HepG2 (cell line): ENCODE data around the gene POFUT1. TPM values are rescaled to one million over a fixed set of nuclear protein-coding genes. Genes with fewer than 3 reads are reported as not detected.

Source experiments
- CC2D1A ChIP-seq: sonication (generic); formaldehyde crosslinking; IDR thresholded peaks from 2 replicates; pipeline ENCODE4 v1.8.1; 2023; ENCODE audit warnings: mild to moderate bottlenecking, missing genetic modification reagents
- KDM6A ChIP-seq: IDR thresholded peaks from 2 replicates; pipeline ENCODE4 v1.6.1; 2016; ENCODE audit warnings: low read depth
- PLRG1 ChIP-seq: fragments of 450-650 bp; conservative IDR thresholded peaks from 2 replicates; pipeline ENCODE4 v1.6.1; 2016
- SP140L ChIP-seq: sonication (generic); formaldehyde crosslinking; IDR thresholded peaks from 2 replicates; pipeline ENCODE4 v1.4.0; 2020; ENCODE audit warnings: missing genetic modification reagents, borderline replicate concordance
- TARDBP ChIP-seq: sonication (generic); formaldehyde crosslinking; IDR thresholded peaks from 2 replicates; pipeline ENCODE4 v1.8.0; 2022; ENCODE audit warnings: mild to moderate bottlenecking, missing genetic modification reagents
- THYN1 ChIP-seq: sonication (generic); formaldehyde crosslinking; IDR thresholded peaks from 2 replicates; pipeline ENCODE4 v1.8.1; 2023; ENCODE audit warnings: low read depth, mild to moderate bottlenecking, moderate library complexity, missing genetic modification reagents, borderline replicate concordance
- TSC22D2 ChIP-seq: sonication (generic); formaldehyde crosslinking; IDR thresholded peaks from 2 replicates; pipeline ENCODE4 v1.5.1; 2020; ENCODE audit warnings: missing genetic modification reagents, mild to moderate bottlenecking, borderline replicate concordance
- ZBTB20 ChIP-seq: sonication (generic); formaldehyde crosslinking; IDR thresholded peaks from 2 replicates; pipeline ENCODE4 v1.8.1; 2023; ENCODE audit warnings: missing genetic modification reagents, low read depth, mild to moderate bottlenecking, borderline replicate concordance
- ZFP36 ChIP-seq: fragments of 150-350 bp; IDR thresholded peaks from 2 replicates; pipeline ENCODE4 v1.6.1; 2018; ENCODE audit warnings: borderline replicate concordance, low read length, low read depth; ENCODE audit not compliant: partially characterized antibody
- ZNF180 ChIP-seq: sonication (generic); formaldehyde crosslinking; IDR thresholded peaks from 2 replicates; pipeline ENCODE4 v1.4.0; 2020; ENCODE audit warnings: low read depth, missing genetic modification reagents, borderline replicate concordance
- ZNF605 ChIP-seq: sonication (generic); formaldehyde crosslinking; IDR thresholded peaks from 2 replicates; pipeline ENCODE4 v1.8.0; 2022; ENCODE audit warnings: mild to moderate bottlenecking, missing genetic modification reagents
- ZNF607 ChIP-seq: sonication (generic); formaldehyde crosslinking; IDR thresholded peaks from 2 replicates; pipeline ENCODE4 v1.5.1; 2020; ENCODE audit warnings: missing genetic modification reagents, mild to moderate bottlenecking, borderline replicate concordance
- polyA plus RNA-seq, 8 experiments: library from polyadenylated mRNA; depleted of rRNA in 3 of 8; stranded (reverse) in 7 of 8; unstranded in 1 of 8; fragments of >200 nt; fragmentation: Illumina TruSeq in 4 of 8; extraction: Trizol in 4 of 8; gene quantifications; 2 replicates each; pipeline versions ENCODE4 v1.2.1 to v1.2.3, GENCODE V29; 2011 to 2016; ENCODE audit warnings: low read depth in 4 of 8, missing spikeins in 1 of 8, mixed read lengths in 1 of 8; ENCODE audit not compliant: insufficient read depth in 1 of 8
- total RNA-seq, 5 experiments: library from RNA; depleted of rRNA; stranded (reverse); fragments of >200 nt; fragmentation: Illumina TruSeq; extraction: Trizol; gene quantifications; 2 replicates each; pipeline ENCODE4 v1.2.3, GENCODE V29; 2016; ENCODE audit warnings: low read depth in 1 of 5
- TF ChIP-seq, protein P1 (sequence below): sonication (generic); formaldehyde crosslinking; IDR thresholded peaks from 2 replicates; pipeline ENCODE4 v1.4.0; 2020; ENCODE audit warnings: mild to moderate bottlenecking, missing genetic modification reagents
- TF ChIP-seq, protein P2 (sequence below): sonication (generic); formaldehyde crosslinking; IDR thresholded peaks from 2 replicates; pipeline ENCODE4 v1.4.0; 2020; ENCODE audit warnings: missing genetic modification reagents, borderline replicate concordance
- TF ChIP-seq, protein P3 (sequence below): IDR thresholded peaks from 2 replicates; pipeline ENCODE4 v1.6.1; 2012; ENCODE audit warnings: low read depth, low read length, improper control_type of control experiment
- TF ChIP-seq, protein P4 (sequence below): sonication (generic); formaldehyde crosslinking; IDR thresholded peaks from 2 replicates; pipeline ENCODE4 v1.5.1; 2020; ENCODE audit warnings: missing genetic modification reagents, mild to moderate bottlenecking, borderline replicate concordance
- TF ChIP-seq, protein P5 (sequence below): sonication (generic); formaldehyde crosslinking; IDR thresholded peaks from 2 replicates; pipeline ENCODE4 v1.4.0; 2020; ENCODE audit warnings: missing genetic modification reagents
- TF ChIP-seq, protein P6 (sequence below): sonication (generic); formaldehyde crosslinking; IDR thresholded peaks from 2 replicates; pipeline ENCODE4 v1.4.0; 2020; ENCODE audit warnings: missing genetic modification reagents

The POFUT1 gene
- total and polyA plus RNA-seq, 2 of the 13 experiments (the other 11 are each of a cell fraction or from before 2014, with no cell fraction given), result 35.5 to 58.3 TPM

DNA sequence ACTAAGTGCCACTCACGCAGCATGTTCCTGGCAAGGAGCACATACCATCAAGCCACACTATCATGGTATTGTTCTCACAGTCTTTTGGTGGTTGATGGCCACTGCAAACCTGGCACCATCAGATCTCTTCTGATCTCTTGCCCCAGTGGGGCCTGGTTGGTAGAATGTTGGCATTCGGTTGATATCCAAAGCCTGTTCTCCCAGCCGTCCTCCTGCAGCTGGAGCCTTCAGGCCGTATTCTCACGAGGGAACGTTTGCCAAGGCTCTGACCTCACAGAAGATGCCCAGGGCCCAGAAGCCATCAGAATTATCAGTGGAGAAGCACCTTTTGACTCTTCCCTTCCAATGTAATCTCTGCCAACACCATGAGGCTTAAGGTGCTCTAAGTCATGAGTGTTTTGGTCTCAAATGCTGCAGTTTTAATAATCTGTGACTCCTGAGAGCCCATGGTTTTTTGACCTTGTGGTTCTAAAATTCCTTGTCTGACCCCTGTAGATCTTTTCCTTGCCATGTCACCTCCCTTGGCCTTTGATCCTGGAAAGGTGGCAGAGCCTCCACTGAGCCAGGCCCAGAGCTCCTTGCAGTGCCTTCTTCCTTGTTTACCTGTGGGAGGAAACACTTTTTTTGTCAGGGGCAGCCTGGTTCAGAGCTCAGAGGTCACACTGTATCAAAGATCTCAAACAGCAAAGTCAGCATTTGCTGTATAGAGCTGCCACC is 27.8 kb downstream of the POFUT1 start (continued):
- TF ChIP-seq, protein P1, sequence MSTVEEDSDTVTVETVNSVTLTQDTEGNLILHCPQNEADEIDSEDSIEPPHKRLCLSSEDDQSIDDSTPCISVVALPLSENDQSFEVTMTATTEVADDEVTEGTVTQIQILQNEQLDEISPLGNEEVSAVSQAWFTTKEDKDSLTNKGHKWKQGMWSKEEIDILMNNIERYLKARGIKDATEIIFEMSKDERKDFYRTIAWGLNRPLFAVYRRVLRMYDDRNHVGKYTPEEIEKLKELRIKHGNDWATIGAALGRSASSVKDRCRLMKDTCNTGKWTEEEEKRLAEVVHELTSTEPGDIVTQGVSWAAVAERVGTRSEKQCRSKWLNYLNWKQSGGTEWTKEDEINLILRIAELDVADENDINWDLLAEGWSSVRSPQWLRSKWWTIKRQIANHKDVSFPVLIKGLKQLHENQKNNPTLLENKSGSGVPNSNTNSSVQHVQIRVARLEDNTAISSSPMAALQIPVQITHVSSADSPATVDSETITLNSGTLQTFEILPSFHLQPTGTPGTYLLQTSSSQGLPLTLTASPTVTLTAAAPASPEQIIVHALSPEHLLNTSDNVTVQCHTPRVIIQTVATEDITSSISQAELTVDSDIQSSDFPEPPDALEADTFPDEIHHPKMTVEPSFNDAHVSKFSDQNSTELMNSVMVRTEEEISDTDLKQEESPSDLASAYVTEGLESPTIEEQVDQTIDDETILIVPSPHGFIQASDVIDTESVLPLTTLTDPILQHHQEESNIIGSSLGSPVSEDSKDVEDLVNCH (CRISPR knock-in tag), result no peak
- TF ChIP-seq, protein P2, sequence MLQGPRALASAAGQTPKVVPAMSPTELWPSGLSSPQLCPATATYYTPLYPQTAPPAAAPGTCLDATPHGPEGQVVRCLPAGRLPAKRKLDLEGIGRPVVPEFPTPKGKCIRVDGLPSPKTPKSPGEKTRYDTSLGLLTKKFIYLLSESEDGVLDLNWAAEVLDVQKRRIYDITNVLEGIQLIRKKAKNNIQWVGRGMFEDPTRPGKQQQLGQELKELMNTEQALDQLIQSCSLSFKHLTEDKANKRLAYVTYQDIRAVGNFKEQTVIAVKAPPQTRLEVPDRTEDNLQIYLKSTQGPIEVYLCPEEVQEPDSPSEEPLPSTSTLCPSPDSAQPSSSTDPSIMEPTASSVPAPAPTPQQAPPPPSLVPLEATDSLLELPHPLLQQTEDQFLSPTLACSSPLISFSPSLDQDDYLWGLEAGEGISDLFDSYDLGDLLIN (CRISPR knock-in tag), result no peak
- TF ChIP-seq TARDBP (peak; percentile 16; the same call in 1 of the 2 replicates), ZNF605 (CRISPR knock-in tag) (no peak), TSC22D2 (CRISPR knock-in tag) (no peak), ZNF607 (CRISPR knock-in tag) (no peak), CC2D1A (CRISPR knock-in tag) (no peak), KDM6A (CRISPR knock-in tag) (0 out of 2 replicates have a peak, but pooled peaks have one; percentile 28), THYN1 (CRISPR knock-in tag) (no peak), SP140L (CRISPR knock-in tag) (peak; percentile 88; the same call in 1 of the 2 replicates), PLRG1 (no peak), ZFP36 (no peak), ZNF180 (CRISPR knock-in tag) (no peak), ZBTB20 (CRISPR knock-in tag) (no peak)
- TF ChIP-seq, protein P3, sequence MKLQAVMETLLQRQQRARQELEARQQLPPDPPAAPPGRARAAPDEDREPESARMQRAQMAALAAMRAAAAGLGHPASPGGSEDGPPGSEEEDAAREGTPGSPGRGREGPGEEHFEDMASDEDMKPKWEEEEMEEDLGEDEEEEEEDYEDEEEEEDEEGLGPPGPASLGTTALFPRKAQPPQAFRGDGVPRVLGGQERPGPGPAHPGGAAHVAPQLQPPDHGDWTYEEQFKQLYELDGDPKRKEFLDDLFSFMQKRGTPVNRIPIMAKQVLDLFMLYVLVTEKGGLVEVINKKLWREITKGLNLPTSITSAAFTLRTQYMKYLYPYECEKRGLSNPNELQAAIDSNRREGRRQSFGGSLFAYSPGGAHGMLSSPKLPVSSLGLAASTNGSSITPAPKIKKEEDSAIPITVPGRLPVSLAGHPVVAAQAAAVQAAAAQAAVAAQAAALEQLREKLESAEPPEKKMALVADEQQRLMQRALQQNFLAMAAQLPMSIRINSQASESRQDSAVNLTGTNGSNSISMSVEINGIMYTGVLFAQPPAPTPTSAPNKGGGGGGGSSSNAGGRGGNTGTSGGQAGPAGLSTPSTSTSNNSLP, result peak; percentile 43; the same call in 1 of the 2 replicates
- TF ChIP-seq, protein P4, sequence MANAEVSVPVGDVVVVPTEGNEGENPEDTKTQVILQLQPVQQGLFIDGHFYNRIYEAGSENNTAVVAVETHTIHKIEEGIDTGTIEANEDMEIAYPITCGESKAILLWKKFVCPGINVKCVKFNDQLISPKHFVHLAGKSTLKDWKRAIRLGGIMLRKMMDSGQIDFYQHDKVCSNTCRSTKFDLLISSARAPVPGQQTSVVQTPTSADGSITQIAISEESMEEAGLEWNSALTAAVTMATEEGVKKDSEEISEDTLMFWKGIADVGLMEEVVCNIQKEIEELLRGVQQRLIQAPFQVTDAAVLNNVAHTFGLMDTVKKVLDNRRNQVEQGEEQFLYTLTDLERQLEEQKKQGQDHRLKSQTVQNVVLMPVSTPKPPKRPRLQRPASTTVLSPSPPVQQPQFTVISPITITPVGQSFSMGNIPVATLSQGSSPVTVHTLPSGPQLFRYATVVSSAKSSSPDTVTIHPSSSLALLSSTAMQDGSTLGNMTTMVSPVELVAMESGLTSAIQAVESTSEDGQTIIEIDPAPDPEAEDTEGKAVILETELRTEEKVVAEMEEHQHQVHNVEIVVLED (CRISPR knock-in tag), result no peak
- TF ChIP-seq, protein P5, sequence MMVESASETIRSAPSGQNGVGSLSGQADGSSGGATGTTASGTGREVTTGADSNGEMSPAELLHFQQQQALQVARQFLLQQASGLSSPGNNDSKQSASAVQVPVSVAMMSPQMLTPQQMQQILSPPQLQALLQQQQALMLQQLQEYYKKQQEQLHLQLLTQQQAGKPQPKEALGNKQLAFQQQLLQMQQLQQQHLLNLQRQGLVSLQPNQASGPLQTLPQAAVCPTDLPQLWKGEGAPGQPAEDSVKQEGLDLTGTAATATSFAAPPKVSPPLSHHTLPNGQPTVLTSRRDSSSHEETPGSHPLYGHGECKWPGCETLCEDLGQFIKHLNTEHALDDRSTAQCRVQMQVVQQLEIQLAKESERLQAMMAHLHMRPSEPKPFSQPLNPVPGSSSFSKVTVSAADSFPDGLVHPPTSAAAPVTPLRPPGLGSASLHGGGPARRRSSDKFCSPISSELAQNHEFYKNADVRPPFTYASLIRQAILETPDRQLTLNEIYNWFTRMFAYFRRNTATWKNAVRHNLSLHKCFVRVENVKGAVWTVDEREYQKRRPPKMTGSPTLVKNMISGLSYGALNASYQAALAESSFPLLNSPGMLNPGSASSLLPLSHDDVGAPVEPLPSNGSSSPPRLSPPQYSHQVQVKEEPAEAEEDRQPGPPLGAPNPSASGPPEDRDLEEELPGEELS (CRISPR knock-in tag), result peak; percentile 79
- TF ChIP-seq, protein P6, sequence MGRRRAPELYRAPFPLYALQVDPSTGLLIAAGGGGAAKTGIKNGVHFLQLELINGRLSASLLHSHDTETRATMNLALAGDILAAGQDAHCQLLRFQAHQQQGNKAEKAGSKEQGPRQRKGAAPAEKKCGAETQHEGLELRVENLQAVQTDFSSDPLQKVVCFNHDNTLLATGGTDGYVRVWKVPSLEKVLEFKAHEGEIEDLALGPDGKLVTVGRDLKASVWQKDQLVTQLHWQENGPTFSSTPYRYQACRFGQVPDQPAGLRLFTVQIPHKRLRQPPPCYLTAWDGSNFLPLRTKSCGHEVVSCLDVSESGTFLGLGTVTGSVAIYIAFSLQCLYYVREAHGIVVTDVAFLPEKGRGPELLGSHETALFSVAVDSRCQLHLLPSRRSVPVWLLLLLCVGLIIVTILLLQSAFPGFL, result no peak
